ENCODE measurements around the gene SYTL2.

The SYTL2 gene

GRCh38 chr11:85806016-85806415 is 4.9 kb downstream of the SYTL2 start:
- Histone ChIP-seq H3K9me3 (ENCODE audit: control insufficient read depth in 1 of 2, low read length in 2 of 2) (no peaks in the 10 kb centered on the region), H3K4me3 (ENCODE audit: low read depth in 1 of 2, low read length in 2 of 2) (no peak overlapping the region), H3K36me3 (ENCODE audit: control insufficient read depth in 1 of 2, insufficient read depth in 2 of 2, low read length in 2 of 2) (no peaks in the 10 kb centered on the region), H3K27me3 (ENCODE audit: low read depth, low read length) (no peaks in the 10 kb centered on the region), H3K4me1 (ENCODE audit: control insufficient read depth in 1 of 2, insufficient read depth in 2 of 2, low read length in 2 of 2) (peaks cover 5 to 8% of the 10 kb centered on the region in 2 donors), H3K27ac (ENCODE audit: low read length) (no peak overlapping the region)

GRCh38 chr11:85805387-85805786 is 5.6 kb downstream of the SYTL2 start:
- H3K9me3 ChIP-seq (ENCODE audit: control insufficient read depth in 1 of 2, low read length in 2 of 2) = no peaks in the 10 kb centered on the region
- H3K4me1 ChIP-seq (ENCODE audit: control insufficient read depth in 1 of 2, insufficient read depth in 2 of 2, low read length in 2 of 2) = peaks cover 2 to 8% of the 10 kb centered on the region in 2 donors
- H3K27ac ChIP-seq (ENCODE audit: low read length) = no peak overlapping the region
- no peaks in the 10 kb centered on the region for H3K27me3 ChIP-seq (ENCODE audit: low read depth, low read length)
- no peak overlapping the region for H3K4me3 ChIP-seq (ENCODE audit: low read depth in 1 of 2, low read length in 2 of 2)
- H3K36me3 ChIP-seq (ENCODE audit: control insufficient read depth in 1 of 2, insufficient read depth in 2 of 2, low read length in 2 of 2) = no peaks in the 10 kb centered on the region

DNA sequence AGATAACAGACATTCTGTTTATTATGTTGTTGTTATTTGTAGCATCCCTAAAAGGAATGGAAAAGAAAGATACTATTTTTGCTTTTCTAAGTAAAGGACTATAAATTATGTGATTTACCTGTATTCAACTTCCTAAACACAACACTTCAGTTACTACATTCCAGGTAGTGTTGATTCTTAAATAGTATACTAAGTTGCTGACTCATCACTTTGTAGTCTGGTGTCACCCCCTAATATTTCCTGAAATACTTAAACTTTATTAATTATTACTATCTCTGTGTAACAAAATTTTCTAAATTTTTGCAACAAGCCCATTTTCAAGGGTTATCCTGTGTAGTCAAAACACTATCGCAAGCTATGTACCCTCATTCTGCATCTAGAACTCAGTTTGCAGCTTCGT is 7.0 kb downstream of the SYTL2 start:
- Histone ChIP-seq H3K4me3 (ENCODE audit: low read depth in 1 of 2, low read length in 2 of 2) (no peak overlapping the region), H3K4me1 (ENCODE audit: control insufficient read depth in 1 of 2, insufficient read depth in 2 of 2, low read length in 2 of 2) (no peaks in the 10 kb centered on the region), H3K27me3 (ENCODE audit: low read depth, low read length) (no peaks in the 10 kb centered on the region), H3K9me3 (ENCODE audit: control insufficient read depth in 1 of 2, low read length in 2 of 2) (no peaks in the 10 kb centered on the region), H3K27ac (ENCODE audit: low read length) (no peak overlapping the region), H3K36me3 (ENCODE audit: control insufficient read depth in 1 of 2, insufficient read depth in 2 of 2, low read length in 2 of 2) (no peaks in the 10 kb centered on the region)

GRCh38 chr11:85803303-85803702 is 7.6 kb downstream of the SYTL2 start:
- H3K27ac ChIP-seq (ENCODE audit: low read length) = no peak overlapping the region
- H3K9me3 ChIP-seq (ENCODE audit: control insufficient read depth in 1 of 2, low read length in 2 of 2) = no peaks in the 10 kb centered on the region
- no peaks in the 10 kb centered on the region for H3K36me3 ChIP-seq (ENCODE audit: control insufficient read depth in 1 of 2, insufficient read depth in 2 of 2, low read length in 2 of 2)
- no peak overlapping the region for H3K4me3 ChIP-seq (ENCODE audit: low read depth in 1 of 2, low read length in 2 of 2)
- H3K27me3 ChIP-seq (ENCODE audit: low read depth, low read length) = no peaks in the 10 kb centered on the region
- H3K4me1 ChIP-seq (ENCODE audit: control insufficient read depth in 1 of 2, insufficient read depth in 2 of 2, low read length in 2 of 2) = no peaks in the 10 kb centered on the region

DNA sequence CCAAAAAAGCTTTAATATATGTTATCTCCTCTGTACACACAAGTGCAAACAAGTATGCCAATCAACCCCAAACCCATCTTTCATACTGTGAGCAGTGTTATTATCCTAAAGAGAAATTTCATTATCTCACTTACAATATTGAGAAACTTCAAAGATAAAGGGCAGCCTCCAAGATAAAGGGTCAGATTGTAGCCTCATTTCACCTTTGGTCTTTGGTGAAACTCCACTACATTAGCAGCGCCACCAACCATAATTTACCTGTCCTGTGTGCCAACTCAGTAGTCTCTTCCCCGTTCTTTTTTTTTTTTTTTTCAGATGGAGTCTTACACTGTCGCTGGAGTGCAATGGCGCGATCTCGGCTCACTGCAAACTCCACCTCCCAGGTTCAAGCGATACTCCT is 9.4 kb downstream of the SYTL2 start:
- Histone ChIP-seq H3K9me3 (ENCODE audit: control insufficient read depth in 1 of 2, low read length in 2 of 2) (no peaks in the 10 kb centered on the region), H3K27me3 (ENCODE audit: low read depth, low read length) (no peaks in the 10 kb centered on the region), H3K4me3 (ENCODE audit: low read depth in 1 of 2, low read length in 2 of 2) (no peak overlapping the region), H3K4me1 (ENCODE audit: control insufficient read depth in 1 of 2, insufficient read depth in 2 of 2, low read length in 2 of 2) (no peaks in the 10 kb centered on the region), H3K36me3 (ENCODE audit: control insufficient read depth in 1 of 2, insufficient read depth in 2 of 2, low read length in 2 of 2) (no peaks in the 10 kb centered on the region), H3K27ac (ENCODE audit: low read length) (no peak overlapping the region)

- H3K27ac ChIP-seq (ENCODE audit: low read length) = no peak overlapping the region
- no peaks in the 10 kb centered on the region for H3K36me3 ChIP-seq (ENCODE audit: control insufficient read depth in 1 of 2, insufficient read depth in 2 of 2, low read length in 2 of 2)
- no peaks in the 10 kb centered on the region for H3K9me3 ChIP-seq (ENCODE audit: control insufficient read depth in 1 of 2, low read length in 2 of 2)
- no peak overlapping the region for H3K4me3 ChIP-seq (ENCODE audit: low read depth in 1 of 2, low read length in 2 of 2)
- no peaks in the 10 kb centered on the region for H3K4me1 ChIP-seq (ENCODE audit: control insufficient read depth in 1 of 2, insufficient read depth in 2 of 2, low read length in 2 of 2)
- no peaks in the 10 kb centered on the region for H3K27me3 ChIP-seq (ENCODE audit: low read depth, low read length)
Measured at GRCh38 chr11:85800595-85801342, 10.2 kb downstream of the SYTL2 start.

- no peak overlapping the region for H3K27ac ChIP-seq (ENCODE audit: low read length)
- H3K4me3 ChIP-seq (ENCODE audit: low read depth in 1 of 2, low read length in 2 of 2) = no peak overlapping the region
- no peaks in the 10 kb centered on the region for H3K9me3 ChIP-seq (ENCODE audit: control insufficient read depth in 1 of 2, low read length in 2 of 2)
- H3K4me1 ChIP-seq (ENCODE audit: control insufficient read depth in 1 of 2, insufficient read depth in 2 of 2, low read length in 2 of 2) = no peaks in the 10 kb centered on the region
- no peaks in the 10 kb centered on the region for H3K36me3 ChIP-seq (ENCODE audit: control insufficient read depth in 1 of 2, insufficient read depth in 2 of 2, low read length in 2 of 2)
- H3K27me3 ChIP-seq (ENCODE audit: low read depth, low read length) = no peaks in the 10 kb centered on the region
Measured at GRCh38 chr11:85799142-85799541, 11.8 kb downstream of the SYTL2 start.

- no peak overlapping the region for H3K27ac ChIP-seq (ENCODE audit: low read length)
- H3K36me3 ChIP-seq (ENCODE audit: control insufficient read depth in 1 of 2, insufficient read depth in 2 of 2, low read length in 2 of 2) = no peaks in the 10 kb centered on the region
- no peaks in the 10 kb centered on the region for H3K27me3 ChIP-seq (ENCODE audit: low read depth, low read length)
- H3K4me1 ChIP-seq (ENCODE audit: control insufficient read depth in 1 of 2, insufficient read depth in 2 of 2, low read length in 2 of 2) = no peaks in the 10 kb centered on the region
- no peaks in the 10 kb centered on the region for H3K9me3 ChIP-seq (ENCODE audit: control insufficient read depth in 1 of 2, low read length in 2 of 2)
- no peak overlapping the region for H3K4me3 ChIP-seq (ENCODE audit: low read depth in 1 of 2, low read length in 2 of 2)
Measured at GRCh38 chr11:85798361-85798760, 12.6 kb downstream of the SYTL2 start.

DNA sequence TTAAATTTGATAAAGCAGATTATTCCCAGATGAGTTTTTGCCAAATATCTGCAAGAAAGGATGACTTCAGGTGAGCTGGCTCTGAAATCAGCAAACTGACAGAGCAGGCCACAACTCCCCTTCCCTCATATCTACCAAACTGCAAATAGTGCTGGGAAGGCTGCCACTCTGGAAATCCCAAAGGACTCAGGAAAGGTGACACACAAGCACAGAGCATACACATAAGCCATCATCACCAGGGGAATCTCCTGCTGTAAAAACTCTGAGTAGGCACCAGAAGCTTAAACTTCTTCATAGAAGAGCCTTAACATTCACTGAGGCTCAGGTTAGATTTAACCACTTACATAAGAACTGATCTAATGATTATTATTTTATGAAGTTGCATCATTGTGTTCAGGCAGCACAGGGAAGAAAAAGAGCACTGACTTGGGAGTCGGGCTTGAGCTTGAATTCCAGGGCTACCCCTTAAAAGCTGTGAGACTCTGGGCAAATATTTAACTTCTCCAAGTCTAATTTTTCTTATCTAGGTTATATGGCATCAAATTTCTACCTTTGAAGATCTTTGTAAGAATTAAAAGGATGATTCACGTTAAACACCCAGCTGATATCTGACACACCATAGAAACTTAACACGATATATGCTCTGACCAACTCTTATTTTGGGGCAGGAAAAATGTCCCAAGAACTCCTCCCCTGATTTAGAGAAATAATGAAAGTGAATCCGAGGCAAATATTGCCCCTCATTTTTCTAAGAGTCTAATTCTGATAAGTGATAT is 15.0 kb downstream of the SYTL2 start:
- Histone ChIP-seq H3K27me3 (ENCODE audit: low read depth, low read length) (no peaks in the 10 kb centered on the region), H3K4me1 (ENCODE audit: control insufficient read depth in 1 of 2, insufficient read depth in 2 of 2, low read length in 2 of 2) (no peaks in the 10 kb centered on the region), H3K27ac (ENCODE audit: low read length) (no peak overlapping the region), H3K4me3 (ENCODE audit: low read depth in 1 of 2, low read length in 2 of 2) (no peak overlapping the region), H3K9me3 (ENCODE audit: control insufficient read depth in 1 of 2, low read length in 2 of 2) (no peaks in the 10 kb centered on the region), H3K36me3 (ENCODE audit: control insufficient read depth in 1 of 2, insufficient read depth in 2 of 2, low read length in 2 of 2) (no peaks in the 10 kb centered on the region)

DNA sequence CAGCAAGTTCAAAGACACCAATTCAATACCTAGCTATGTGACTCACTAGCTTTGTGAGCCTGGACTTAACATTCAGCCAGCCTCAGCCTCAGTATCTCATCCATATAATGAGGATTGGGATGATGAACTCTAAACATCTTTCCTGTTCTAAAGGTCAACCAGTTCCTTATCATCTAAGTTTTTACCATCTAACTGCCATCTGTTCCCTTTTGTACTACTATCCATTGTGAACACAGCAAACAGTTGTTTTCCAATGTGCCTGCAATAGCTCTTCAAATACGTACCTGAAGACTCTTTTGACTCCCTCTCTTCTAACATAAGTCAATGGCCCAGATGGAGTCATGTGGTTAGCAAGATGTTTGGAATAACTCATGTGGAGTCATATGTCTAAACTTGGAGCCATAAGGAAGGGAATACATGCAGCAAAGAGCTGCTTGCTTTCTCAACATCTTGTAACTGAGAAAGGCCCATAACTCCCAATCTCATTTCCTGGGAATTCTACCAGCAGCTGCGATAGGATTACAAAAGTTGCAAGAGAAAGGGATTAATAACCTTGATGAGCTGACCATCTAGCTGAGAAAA is 19.4 kb downstream of the SYTL2 start:
- H3K9me3 ChIP-seq (ENCODE audit: control insufficient read depth in 1 of 2, low read length in 2 of 2) = no peaks in the 10 kb centered on the region
- no peaks in the 10 kb centered on the region for H3K4me1 ChIP-seq (ENCODE audit: control insufficient read depth in 1 of 2, insufficient read depth in 2 of 2, low read length in 2 of 2)
- no peak overlapping the region for H3K27ac ChIP-seq (ENCODE audit: low read length)
- H3K4me3 ChIP-seq (ENCODE audit: low read depth in 1 of 2, low read length in 2 of 2) = no peak overlapping the region
- H3K27me3 ChIP-seq (ENCODE audit: low read depth, low read length) = no peaks in the 10 kb centered on the region
- no peaks in the 10 kb centered on the region for H3K36me3 ChIP-seq (ENCODE audit: control insufficient read depth in 1 of 2, insufficient read depth in 2 of 2, low read length in 2 of 2)

DNA sequence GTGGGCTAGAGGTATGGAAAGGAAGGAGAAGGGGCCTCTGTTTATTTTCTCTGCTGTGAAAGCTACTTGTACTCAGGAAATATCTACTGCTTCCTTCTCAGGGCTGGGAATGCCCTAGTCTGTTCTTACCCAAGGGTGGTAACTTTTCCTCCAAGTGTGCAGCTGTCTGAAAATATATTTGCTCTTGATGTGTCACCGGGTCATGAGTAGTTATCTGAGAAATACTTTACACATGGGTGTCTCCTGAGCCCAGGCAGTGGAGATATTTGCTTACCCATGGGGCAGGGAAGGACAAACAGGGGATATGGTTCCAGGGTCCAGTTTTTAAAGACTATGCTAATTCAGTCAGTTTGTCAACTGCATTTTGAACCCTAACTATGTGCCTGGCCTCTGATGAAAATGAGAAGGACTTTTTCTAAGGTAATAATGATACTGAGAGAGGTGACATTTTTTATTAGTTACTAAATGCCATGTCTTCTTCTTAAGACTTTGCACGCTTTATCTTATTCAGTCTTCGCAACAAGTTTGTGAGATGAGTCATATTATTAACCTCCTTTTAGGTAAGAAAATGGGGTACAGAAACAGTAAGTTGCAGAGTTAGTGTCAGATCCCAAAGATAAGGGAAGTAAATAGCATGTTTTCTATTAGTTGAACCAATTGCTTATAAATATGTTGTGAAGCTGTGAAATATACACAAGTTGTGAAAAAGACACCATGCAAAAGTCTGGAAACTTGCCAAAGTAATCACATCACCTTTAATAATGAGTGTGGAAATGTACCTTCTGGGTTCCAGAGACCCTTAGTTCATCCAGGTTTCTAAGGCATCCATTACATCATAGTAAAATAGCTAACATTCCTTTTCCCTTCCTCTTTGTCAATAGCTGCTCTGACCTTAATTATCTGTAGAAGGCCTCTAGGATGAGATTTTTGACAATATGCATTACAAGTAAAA is 22.9 kb downstream of the SYTL2 start:
- H3K27ac ChIP-seq (ENCODE audit: low read length) = no peak overlapping the region
- H3K36me3 ChIP-seq (ENCODE audit: control insufficient read depth in 1 of 2, insufficient read depth in 2 of 2, low read length in 2 of 2) = no peaks in the 10 kb centered on the region
- no peaks in the 10 kb centered on the region for H3K9me3 ChIP-seq (ENCODE audit: control insufficient read depth in 1 of 2, low read length in 2 of 2)
- H3K4me1 ChIP-seq (ENCODE audit: control insufficient read depth in 1 of 2, insufficient read depth in 2 of 2, low read length in 2 of 2) = no peaks in the 10 kb centered on the region
- no peaks in the 10 kb centered on the region for H3K27me3 ChIP-seq (ENCODE audit: low read depth, low read length)
- H3K4me3 ChIP-seq (ENCODE audit: low read depth in 1 of 2, low read length in 2 of 2) = no peak overlapping the region
